Prostate gland (tissue), 2 donors: Measurements from ENCODE around the gene PFAS.

ENCODE experiments used
- POLR2A ChIP-seq: fragments of 450-650 bp; IDR thresholded peaks from one replicate; pipeline ENCODE4 v1.6.1; 2016; ENCODE audit warnings: antibody characterized with exemption, mild to moderate bottlenecking
- TF ChIP-seq, protein P1 (sequence below), 4 experiments: fragments of 200-600 bp in 2 of 4; fragments of 450-650 bp in 2 of 4; sonication (generic) in 2 of 4; IDR thresholded peaks; 1 replicate in 3 of 4; 2 replicates in 1 of 4; pipeline ENCODE4 v1.5.1; 2016 to 2019; ENCODE audit warnings: antibody characterized with exemption in 4 of 4, mild to moderate bottlenecking in 2 of 4, moderate library complexity in 2 of 4

- TF ChIP-seq, protein P1, sequence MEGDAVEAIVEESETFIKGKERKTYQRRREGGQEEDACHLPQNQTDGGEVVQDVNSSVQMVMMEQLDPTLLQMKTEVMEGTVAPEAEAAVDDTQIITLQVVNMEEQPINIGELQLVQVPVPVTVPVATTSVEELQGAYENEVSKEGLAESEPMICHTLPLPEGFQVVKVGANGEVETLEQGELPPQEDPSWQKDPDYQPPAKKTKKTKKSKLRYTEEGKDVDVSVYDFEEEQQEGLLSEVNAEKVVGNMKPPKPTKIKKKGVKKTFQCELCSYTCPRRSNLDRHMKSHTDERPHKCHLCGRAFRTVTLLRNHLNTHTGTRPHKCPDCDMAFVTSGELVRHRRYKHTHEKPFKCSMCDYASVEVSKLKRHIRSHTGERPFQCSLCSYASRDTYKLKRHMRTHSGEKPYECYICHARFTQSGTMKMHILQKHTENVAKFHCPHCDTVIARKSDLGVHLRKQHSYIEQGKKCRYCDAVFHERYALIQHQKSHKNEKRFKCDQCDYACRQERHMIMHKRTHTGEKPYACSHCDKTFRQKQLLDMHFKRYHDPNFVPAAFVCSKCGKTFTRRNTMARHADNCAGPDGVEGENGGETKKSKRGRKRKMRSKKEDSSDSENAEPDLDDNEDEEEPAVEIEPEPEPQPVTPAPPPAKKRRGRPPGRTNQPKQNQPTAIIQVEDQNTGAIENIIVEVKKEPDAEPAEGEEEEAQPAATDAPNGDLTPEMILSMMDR (IDR thresholded peaks at IDR 0.05): no peak
- TF ChIP-seq POLR2A: no peak
Measured at GRCh38 chr17:8292639-8293395, 43.7 kb downstream of the PFAS start.
